H9 (cell line): Measurements from ENCODE around the gene MLH1. TPM values are rescaled to one million over a fixed set of nuclear protein-coding genes. Genes with fewer than 3 reads are reported as not detected.

ENCODE experiments used
- DNase-seq: peaks from one replicate; pipeline ENCODE4 v3.0.0-alpha.2; 2017
- H2AFZ ChIP-seq: one replicate; pipeline ENCODE4 v1.6.1; 2013; ENCODE audit warnings: mild to moderate bottlenecking, low read length, control low read depth, moderate library complexity
- H2AK5ac ChIP-seq: 2 replicates; pipeline ENCODE4 v1.6.1; 2013; ENCODE audit warnings: low read length, control low read depth, mixed read lengths; ENCODE audit not compliant: insufficient read length
- H2BK120ac ChIP-seq: one replicate; pipeline ENCODE4 v1.6.1; 2013; ENCODE audit warnings: low read depth, mild to moderate bottlenecking, low read length, control low read depth, inconsistent platforms; ENCODE audit not compliant: poor library complexity, severe bottlenecking
- H2BK12ac ChIP-seq: 2 replicates; pipeline ENCODE4 v1.6.1; 2013; ENCODE audit warnings: low read length, control low read depth, mixed read lengths, low read depth; ENCODE audit not compliant: insufficient read length
- H2BK15ac ChIP-seq: 2 replicates; pipeline ENCODE4 v1.6.1; 2013; ENCODE audit warnings: low read depth, low read length, control low read depth
- H2BK20ac ChIP-seq: one replicate; pipeline ENCODE4 v1.6.1; 2013; ENCODE audit warnings: low read depth, mild to moderate bottlenecking, low read length, control low read depth, inconsistent platforms; ENCODE audit not compliant: poor library complexity, severe bottlenecking
- H2BK5ac ChIP-seq: 2 replicates; pipeline ENCODE4 v1.6.1; 2013; ENCODE audit warnings: low read length, control low read depth, mixed read lengths; ENCODE audit not compliant: insufficient read length
- H3K14ac ChIP-seq: 2 replicates; pipeline ENCODE4 v1.6.1; 2013; ENCODE audit warnings: low read length, control low read depth; ENCODE audit not compliant: insufficient read depth
- H3K18ac ChIP-seq: 2 replicates; pipeline ENCODE4 v1.6.1; 2013; ENCODE audit warnings: low read depth, mild to moderate bottlenecking, mixed read lengths, low read length, control low read depth; ENCODE audit not compliant: insufficient read length
- H3K23ac ChIP-seq: 2 replicates; pipeline ENCODE4 v1.6.1; 2013; ENCODE audit warnings: low read length, control low read depth, mixed read lengths, low read depth; ENCODE audit not compliant: insufficient read length
- H3K23me2 ChIP-seq: 2 replicates; pipeline ENCODE4 v1.6.1; 2013; ENCODE audit warnings: low read depth, mild to moderate bottlenecking, mixed read lengths, low read length, control low read depth; ENCODE audit not compliant: insufficient read length, poor library complexity, severe bottlenecking
- H3K27ac ChIP-seq: 2 replicates; pipeline ENCODE4 v1.5.1; 2013; ENCODE audit warnings: low read length, control low read depth, mixed read lengths, low read depth; ENCODE audit not compliant: insufficient read length
- H3K27me3 ChIP-seq: 2 replicates; pipeline ENCODE4 v1.6.1; 2013; ENCODE audit warnings: low read length, control low read depth, inconsistent platforms; ENCODE audit not compliant: insufficient read depth
- H3K4ac ChIP-seq: 2 replicates; pipeline ENCODE4 v1.6.1; 2013; ENCODE audit warnings: low read depth, mild to moderate bottlenecking, control low read depth, inconsistent platforms, low read length, moderate library complexity
- H3K4me1 ChIP-seq: 2 replicates; pipeline ENCODE4 v1.6.1; 2013; ENCODE audit warnings: low read length, control low read depth, inconsistent platforms; ENCODE audit not compliant: insufficient read depth
- H3K4me2 ChIP-seq: 2 replicates; pipeline ENCODE4 v1.6.1; 2013; ENCODE audit warnings: low read length, control low read depth, mixed read lengths; ENCODE audit not compliant: insufficient read length, insufficient read depth
- H3K56ac ChIP-seq: 2 replicates; pipeline ENCODE4 v1.6.1; 2013; ENCODE audit warnings: low read depth, mild to moderate bottlenecking, mixed read lengths, low read length, control low read depth; ENCODE audit not compliant: insufficient read length
- H3K79me1 ChIP-seq: 2 replicates; pipeline ENCODE4 v1.6.1; 2013; ENCODE audit warnings: low read depth, mild to moderate bottlenecking, moderate library complexity, low read length, control low read depth, inconsistent platforms; ENCODE audit not compliant: insufficient read depth, poor library complexity, severe bottlenecking
- H3K79me2 ChIP-seq: 2 replicates; pipeline ENCODE4 v1.6.1; 2013; ENCODE audit warnings: low read length, control low read depth, inconsistent platforms; ENCODE audit not compliant: insufficient read depth
- H3K9ac ChIP-seq: 2 replicates; pipeline ENCODE4 v1.6.1; 2013; ENCODE audit warnings: low read length, control low read depth, mixed read lengths; ENCODE audit not compliant: insufficient read length; ENCODE audit errors: extremely low read depth
- H3K9me3 ChIP-seq: one replicate; pipeline ENCODE4 v1.6.1; 2013; ENCODE audit warnings: low read depth, low read length, inconsistent platforms; ENCODE audit not compliant: control insufficient read depth
- H3T11ph ChIP-seq: one replicate; pipeline ENCODE4 v1.6.1; 2013; ENCODE audit warnings: mild to moderate bottlenecking, low read length, control low read depth, inconsistent platforms
- H4K20me1 ChIP-seq: one replicate; pipeline ENCODE4 v1.6.1; 2013; ENCODE audit not compliant: control insufficient read depth, insufficient read length, insufficient read depth
- H4K5ac ChIP-seq: 2 replicates; pipeline ENCODE4 v1.6.1; 2013; ENCODE audit warnings: low read depth, mild to moderate bottlenecking, mixed read lengths, low read length, control low read depth; ENCODE audit not compliant: insufficient read length
- H4K8ac ChIP-seq: replicated peaks from 2 replicates; pipeline ENCODE4 v1.6.1; 2013; ENCODE audit warnings: low read length, control low read depth, mixed read lengths, low read depth; ENCODE audit not compliant: insufficient read length
- H4K91ac ChIP-seq: 2 replicates; pipeline ENCODE4 v1.6.1; 2013; ENCODE audit warnings: low read depth, mild to moderate bottlenecking, moderate library complexity, mixed read lengths, low read length, control low read depth; ENCODE audit not compliant: insufficient read length
- H3K27ac Mint-ChIP-seq, 3 experiments: 2 replicates in 2 of 3; 3 replicates in 1 of 3; pipeline ENCODE4 v1.8.0; 2020 to 2021; ENCODE audit warnings: mixed read lengths in 3 of 3, mild to moderate bottlenecking in 1 of 3, moderate library complexity in 1 of 3
- H3K27me3 Mint-ChIP-seq: 2 replicates; pipeline ENCODE4 v1.8.0; 2021; ENCODE audit warnings: low read depth, mild to moderate bottlenecking, moderate library complexity, mixed read lengths
- H3K36me3 Mint-ChIP-seq, 3 experiments: 2 replicates in 2 of 3; 3 replicates in 1 of 3; pipeline ENCODE4 v1.8.0; 2020 to 2021; ENCODE audit warnings: low read depth in 3 of 3, mixed read lengths in 3 of 3; ENCODE audit not compliant: insufficient read depth in 1 of 3
- H3K4me1 Mint-ChIP-seq, 2 experiments: 2 replicates each; pipeline ENCODE4 v1.8.0; 2020; ENCODE audit warnings: mixed read lengths in 2 of 2
- H3K4me3 Mint-ChIP-seq, 2 experiments: 2 replicates in 1 of 2; 3 replicates in 1 of 2; pipeline ENCODE4 v1.8.0; 2020 to 2021; ENCODE audit warnings: mild to moderate bottlenecking in 2 of 2, mixed read lengths in 2 of 2, moderate library complexity in 1 of 2
- H3K9me3 Mint-ChIP-seq, 2 experiments: 2 replicates in 1 of 2; 3 replicates in 1 of 2; pipeline ENCODE4 v1.8.0; 2020; ENCODE audit warnings: mild to moderate bottlenecking in 2 of 2, mixed read lengths in 2 of 2, moderate library complexity in 1 of 2
- WGBS: extraction: QIAGEN DNeasy Blood & Tissue Kit; methylation state at CpG from one replicate; pipeline ENCODE4 v1.1.7; 2013; ENCODE audit warnings: missing lambda C conversion rate, low lambda C conversion rate, mixed read lengths; ENCODE audit not compliant: insufficient read length; ENCODE audit errors: extremely low coverage; 5-methylcytosine and 5-hydroxymethylcytosine counted together
- total RNA-seq: library from RNA; stranded (reverse); gene quantifications from 2 replicates; pipeline ENCODE4 v1.2.1, GENCODE V29; 2021
- TF ChIP-seq, protein P1 (sequence below): fragments of 200-600 bp; sonication (generic); conservative IDR thresholded peaks from 3 replicates; pipeline ENCODE4 v1.8.0; 2021; ENCODE audit warnings: antibody characterized with exemption, mild to moderate bottlenecking

The MLH1 gene
- total RNA-seq, 1 experiment from 2014 or later: 45.1 TPM

DNA sequence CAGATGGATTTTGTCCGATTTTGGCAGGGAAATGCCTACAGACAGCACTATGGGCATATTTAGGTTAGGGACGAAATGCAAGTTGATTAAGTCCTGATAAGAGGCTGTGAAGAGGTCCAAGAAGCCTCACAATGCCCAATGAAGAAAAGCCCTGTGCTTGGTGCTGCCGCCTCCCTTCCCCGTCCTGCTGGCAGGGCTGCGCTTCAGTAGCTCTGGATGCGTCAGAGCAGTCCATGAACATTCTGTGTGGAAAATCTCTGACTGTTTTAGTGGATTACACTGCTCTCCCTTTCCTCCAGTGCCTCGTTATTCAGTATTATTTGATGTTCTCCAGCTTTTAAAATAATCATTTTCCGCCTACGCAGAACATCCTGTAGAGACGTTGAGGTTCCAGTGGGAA lies 39.6 kb downstream of the MLH1 start:
- Histone ChIP-seq H4K8ac (no peak overlapping the region), H3T11ph (no peak overlapping the region), H3K4ac (no peak overlapping the region), H3K23ac (no peak overlapping the region), H3K79me1 (peaks cover 3% of the 10 kb centered on the region), H4K91ac (no peak overlapping the region), H2BK12ac (no peak overlapping the region), H3K79me2 (no peaks in the 10 kb centered on the region; the same call in 1 of the 2 replicates), H2BK120ac (no peak overlapping the region), H2AK5ac (no peak overlapping the region), H3K27ac (no peak overlapping the region), H4K20me1 (no peaks in the 10 kb centered on the region), H2BK15ac (no peak overlapping the region), H3K4me1 (no peaks in the 10 kb centered on the region), H3K27me3 (no peaks in the 10 kb centered on the region), H3K4me2 (no peak overlapping the region), H3K23me2 (no peaks in the 10 kb centered on the region), H2BK5ac (no peak overlapping the region), H2BK20ac (no peak overlapping the region), H3K14ac (no peak overlapping the region), H3K56ac (no peak overlapping the region), H2AFZ (no peak overlapping the region), H3K9me3 (no peaks in the 10 kb centered on the region), H3K9ac (no peak overlapping the region), H4K5ac (no peak overlapping the region), H3K18ac (no peak overlapping the region)
- no CpG with 5 or more reads among the region's 10 CpGs for WGBS
- DNase-seq: no peak
- TF ChIP-seq, protein P1, sequence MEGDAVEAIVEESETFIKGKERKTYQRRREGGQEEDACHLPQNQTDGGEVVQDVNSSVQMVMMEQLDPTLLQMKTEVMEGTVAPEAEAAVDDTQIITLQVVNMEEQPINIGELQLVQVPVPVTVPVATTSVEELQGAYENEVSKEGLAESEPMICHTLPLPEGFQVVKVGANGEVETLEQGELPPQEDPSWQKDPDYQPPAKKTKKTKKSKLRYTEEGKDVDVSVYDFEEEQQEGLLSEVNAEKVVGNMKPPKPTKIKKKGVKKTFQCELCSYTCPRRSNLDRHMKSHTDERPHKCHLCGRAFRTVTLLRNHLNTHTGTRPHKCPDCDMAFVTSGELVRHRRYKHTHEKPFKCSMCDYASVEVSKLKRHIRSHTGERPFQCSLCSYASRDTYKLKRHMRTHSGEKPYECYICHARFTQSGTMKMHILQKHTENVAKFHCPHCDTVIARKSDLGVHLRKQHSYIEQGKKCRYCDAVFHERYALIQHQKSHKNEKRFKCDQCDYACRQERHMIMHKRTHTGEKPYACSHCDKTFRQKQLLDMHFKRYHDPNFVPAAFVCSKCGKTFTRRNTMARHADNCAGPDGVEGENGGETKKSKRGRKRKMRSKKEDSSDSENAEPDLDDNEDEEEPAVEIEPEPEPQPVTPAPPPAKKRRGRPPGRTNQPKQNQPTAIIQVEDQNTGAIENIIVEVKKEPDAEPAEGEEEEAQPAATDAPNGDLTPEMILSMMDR: no peak
- Mint-ChIP-seq H3K9me3 (peaks cover 10 to 14% of the 10 kb centered on the region in 2 experiments; a peak in 3 of 5 replicates), H3K4me3 (no peak overlapping the region), H3K4me1 (no peaks in the 10 kb centered on the region), H3K36me3 (peaks cover 53 to 75% (median 63%) of the 10 kb centered on the region in 3 experiments), H3K27ac (no peak overlapping the region), H3K27me3 (no peaks in the 10 kb centered on the region)
